OCI-LY3 (cell line): ENCODE measurements around the gene CCDC157.

Source experiments
- H2AFZ ChIP-seq: fragments of 200-600, 300-600 bp; shearing (Covaris generic); 2 replicates; pipeline ENCODE4 v1.6.0; 2014; ENCODE audit warnings: antibody characterized with exemption, low read depth, low read length
- H3K27ac ChIP-seq: fragments of 200-600, 300-600 bp; sonication (generic); 2 replicates; pipeline ENCODE4 v1.5.1; 2014; ENCODE audit warnings: mild to moderate bottlenecking, low read length, moderate library complexity, mixed read lengths
- H3K27me3 ChIP-seq: fragments of 200-600, 300-600 bp; sonication (generic); 2 replicates; pipeline ENCODE4 v1.6.1; 2014; ENCODE audit warnings: low read depth, low read length, mixed read lengths
- H3K36me3 ChIP-seq: fragments of 200-600, 300-600 bp; sonication (generic); replicated peaks from 2 replicates; pipeline ENCODE3; 2014; ENCODE audit warnings: low read depth, low read length, mixed read lengths
- H3K4me1 ChIP-seq: fragments of 300-600, 200-600 bp; sonication (generic); 2 replicates; pipeline ENCODE4 v1.6.1; 2014; ENCODE audit warnings: low read length, mixed read lengths
- H3K4me2 ChIP-seq: fragments of 200-600, 300-600 bp; sonication (generic); 2 replicates; pipeline ENCODE4 v1.6.1; 2014; ENCODE audit warnings: low read length, mixed read lengths
- H3K4me3 ChIP-seq: fragments of 300-600, 200-600 bp; sonication (generic); 2 replicates; pipeline ENCODE4 v1.5.1; 2014; ENCODE audit warnings: antibody characterized with exemption, mild to moderate bottlenecking, low read length, moderate library complexity
- H3K79me2 ChIP-seq: fragments of 300-600, 200-600 bp; shearing (Covaris generic); 2 replicates; pipeline ENCODE4 v1.6.1; 2014; ENCODE audit warnings: mild to moderate bottlenecking, low read length, mixed read lengths
- H3K9ac ChIP-seq: fragments of 300-600, 200-600 bp; shearing (Covaris generic); 2 replicates; pipeline ENCODE4 v1.6.0; 2014; ENCODE audit warnings: mild to moderate bottlenecking, low read length, moderate library complexity
- H3K9me3 ChIP-seq: fragments of 200-600, 300-600 bp; shearing (Covaris generic); 2 replicates; pipeline ENCODE4 v1.6.1; 2014; ENCODE audit warnings: low read length, mixed read lengths; ENCODE audit not compliant: insufficient read depth
- H4K20me1 ChIP-seq: fragments of 200-600, 300-600 bp; sonication (generic); 2 replicates; pipeline ENCODE4 v1.6.1; 2016; ENCODE audit warnings: low read length, mixed read lengths; ENCODE audit not compliant: insufficient read depth
- EZH2phosphoT487 ChIP-seq: fragments of 200-600 bp; shearing (Covaris generic); IDR thresholded peaks from 2 replicates; pipeline ENCODE4 v1.6.1; 2018; ENCODE audit warnings: antibody characterized with exemption, mixed run types, low read depth
- TF ChIP-seq, protein P1 (sequence below): fragments of 200-600, 300-600 bp; sonication (generic); IDR thresholded peaks from 2 replicates; pipeline ENCODE4 v1.5.1; 2014; ENCODE audit warnings: antibody characterized with exemption, low read length, low read depth

CCDC157 gene

DNA sequence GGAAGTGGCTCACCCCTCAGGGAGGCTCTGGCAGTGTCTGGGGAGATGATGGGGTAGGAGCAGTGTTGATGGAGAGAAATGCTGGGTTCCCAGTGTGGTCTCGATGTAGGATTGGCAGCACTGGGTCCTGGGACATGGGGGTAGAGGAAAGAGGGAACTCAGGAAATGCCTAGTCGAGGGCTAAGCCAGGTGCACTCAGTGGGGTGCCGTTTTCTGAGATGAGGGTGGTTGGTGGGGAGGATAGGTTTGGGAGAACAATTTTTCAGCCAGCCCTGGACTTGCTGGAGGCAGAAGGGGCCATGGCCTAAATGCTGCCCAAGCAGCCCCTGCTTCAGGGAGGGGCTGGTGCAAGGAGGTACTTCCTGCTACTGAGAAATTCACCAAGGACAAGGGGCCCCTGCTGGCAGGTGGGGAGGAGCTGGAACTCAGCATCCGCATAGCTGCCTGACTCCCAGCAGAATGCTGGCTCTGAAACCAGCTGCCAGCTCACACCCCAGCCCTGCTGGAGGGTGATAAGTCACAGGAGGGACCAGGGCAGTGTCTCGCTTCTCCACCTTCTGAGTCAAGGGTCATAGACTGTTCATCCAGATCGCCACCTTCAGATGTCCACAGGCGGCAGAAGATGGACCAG lies 6.0 kb downstream of the CCDC157 start:
- Histone ChIP-seq H3K79me2 (no peaks in the 10 kb centered on the region), H3K9me3 (no peaks in the 10 kb centered on the region), H3K27me3 (no peaks in the 10 kb centered on the region), H2AFZ (no peak overlapping the region), H3K36me3 (no peaks in the 10 kb centered on the region), H3K4me2 (no peak overlapping the region), H4K20me1 (no peaks in the 10 kb centered on the region), H3K9ac (no peak overlapping the region), H3K27ac (no peak overlapping the region), H3K4me1 (no peaks in the 10 kb centered on the region), H3K4me3 (no peak overlapping the region)
- TF ChIP-seq, protein P1, sequence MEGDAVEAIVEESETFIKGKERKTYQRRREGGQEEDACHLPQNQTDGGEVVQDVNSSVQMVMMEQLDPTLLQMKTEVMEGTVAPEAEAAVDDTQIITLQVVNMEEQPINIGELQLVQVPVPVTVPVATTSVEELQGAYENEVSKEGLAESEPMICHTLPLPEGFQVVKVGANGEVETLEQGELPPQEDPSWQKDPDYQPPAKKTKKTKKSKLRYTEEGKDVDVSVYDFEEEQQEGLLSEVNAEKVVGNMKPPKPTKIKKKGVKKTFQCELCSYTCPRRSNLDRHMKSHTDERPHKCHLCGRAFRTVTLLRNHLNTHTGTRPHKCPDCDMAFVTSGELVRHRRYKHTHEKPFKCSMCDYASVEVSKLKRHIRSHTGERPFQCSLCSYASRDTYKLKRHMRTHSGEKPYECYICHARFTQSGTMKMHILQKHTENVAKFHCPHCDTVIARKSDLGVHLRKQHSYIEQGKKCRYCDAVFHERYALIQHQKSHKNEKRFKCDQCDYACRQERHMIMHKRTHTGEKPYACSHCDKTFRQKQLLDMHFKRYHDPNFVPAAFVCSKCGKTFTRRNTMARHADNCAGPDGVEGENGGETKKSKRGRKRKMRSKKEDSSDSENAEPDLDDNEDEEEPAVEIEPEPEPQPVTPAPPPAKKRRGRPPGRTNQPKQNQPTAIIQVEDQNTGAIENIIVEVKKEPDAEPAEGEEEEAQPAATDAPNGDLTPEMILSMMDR, result no peak
- TF ChIP-seq EZH2phosphoT487, result no peak

DNA sequence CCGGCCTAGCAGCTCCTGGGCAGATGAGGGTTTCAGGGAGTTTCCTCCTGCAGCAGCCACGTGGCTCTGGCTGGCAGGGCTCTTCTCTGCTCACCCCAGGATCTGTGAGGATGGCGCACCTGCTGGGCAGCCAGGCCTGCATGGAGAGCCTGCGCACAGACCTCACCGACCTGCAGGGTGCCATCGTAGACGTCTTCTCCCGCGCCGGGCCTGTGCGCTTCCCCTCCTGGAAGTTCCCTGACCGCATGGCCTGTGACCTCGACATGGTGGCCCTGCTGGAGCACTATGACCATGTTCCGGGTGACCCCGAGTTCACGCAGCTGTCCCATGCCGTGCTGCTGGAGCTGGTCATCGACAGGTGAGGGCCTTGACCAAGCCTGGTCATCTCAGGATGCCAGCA lies 9.1 kb downstream of the CCDC157 start:
- Histone ChIP-seq H3K9me3 (no peaks in the 10 kb centered on the region), H3K9ac (no peak overlapping the region), H3K4me1 (no peaks in the 10 kb centered on the region), H3K27me3 (no peaks in the 10 kb centered on the region), H3K27ac (no peak overlapping the region), H4K20me1 (no peaks in the 10 kb centered on the region), H3K4me3 (no peak overlapping the region), H3K4me2 (no peak overlapping the region), H3K36me3 (no peaks in the 10 kb centered on the region), H2AFZ (no peak overlapping the region), H3K79me2 (no peaks in the 10 kb centered on the region)
- TF ChIP-seq, protein P1, result no peak
- no peak for TF ChIP-seq EZH2phosphoT487

DNA sequence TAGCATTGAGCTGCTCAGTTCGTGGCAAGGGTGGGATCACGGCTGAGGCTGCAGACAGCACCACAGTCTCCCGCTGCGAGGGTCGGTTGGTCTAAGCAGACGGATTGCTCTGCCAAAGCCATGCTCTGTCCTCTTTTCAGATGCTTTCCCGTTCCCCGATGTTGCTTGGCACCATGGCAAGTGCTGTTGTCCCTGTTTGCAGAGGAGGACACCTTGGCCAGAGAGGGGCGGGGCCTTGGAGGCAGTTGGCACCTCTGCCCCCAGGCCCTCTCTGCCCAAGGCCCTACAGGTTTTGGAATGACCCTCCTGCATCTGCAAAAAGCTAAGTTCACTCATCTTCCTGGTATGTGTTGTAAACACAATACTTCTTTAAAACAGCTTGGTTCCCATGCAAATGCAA lies 11.6 kb downstream of the CCDC157 start:
- no peaks in the 10 kb centered on the region for H3K9me3 ChIP-seq
- no peaks in the 10 kb centered on the region for H3K36me3 ChIP-seq
- no peaks in the 10 kb centered on the region for H3K27me3 ChIP-seq
- no peak overlapping the region for H3K9ac ChIP-seq
- no peak overlapping the region for H2AFZ ChIP-seq
- no peak for TF ChIP-seq EZH2phosphoT487
- TF ChIP-seq, protein P1, result no peak
- no peaks in the 10 kb centered on the region for H3K79me2 ChIP-seq
- no peaks in the 10 kb centered on the region for H4K20me1 ChIP-seq
- no peak overlapping the region for H3K4me2 ChIP-seq
- no peaks in the 10 kb centered on the region for H3K4me1 ChIP-seq
- H3K27ac ChIP-seq, result no peak overlapping the region
- no peak overlapping the region for H3K4me3 ChIP-seq

DNA sequence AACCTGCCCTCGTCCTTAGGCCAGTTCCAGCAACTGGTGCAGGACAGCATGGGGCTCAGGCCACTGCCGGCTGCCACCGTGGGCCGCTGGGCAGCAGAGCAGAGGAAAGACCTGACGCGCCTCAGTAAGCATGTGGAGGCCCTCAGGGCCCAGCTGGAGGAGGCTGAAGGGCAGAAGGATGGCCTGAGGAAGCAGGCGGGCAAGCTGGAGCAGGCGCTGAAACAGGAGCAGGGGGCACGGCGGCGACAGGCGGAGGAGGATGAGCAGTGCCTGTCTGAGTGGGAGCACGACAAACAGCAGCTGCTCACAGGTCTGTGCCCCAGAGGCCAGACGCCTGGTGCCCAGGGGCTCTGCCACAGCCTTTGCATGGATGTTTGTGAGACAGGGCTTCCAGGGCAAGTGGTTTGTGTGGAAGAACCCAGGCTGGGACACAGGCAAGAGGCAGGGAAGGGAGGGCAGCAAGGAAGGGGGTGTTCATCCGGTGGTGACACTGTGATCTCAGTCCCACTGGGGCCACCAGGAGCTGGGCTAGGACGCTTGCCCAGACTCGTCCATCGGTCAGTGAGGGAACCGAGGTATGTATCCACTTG lies 13.9 kb downstream of the CCDC157 start:
- H2AFZ ChIP-seq, result no peak overlapping the region
- H3K4me3 ChIP-seq, result no peak overlapping the region
- H3K27ac ChIP-seq, result no peak overlapping the region
- no peaks in the 10 kb centered on the region for H3K9me3 ChIP-seq
- TF ChIP-seq, protein P1, result no peak
- no peak for TF ChIP-seq EZH2phosphoT487
- H3K27me3 ChIP-seq, result no peaks in the 10 kb centered on the region
- H3K4me1 ChIP-seq, result no peaks in the 10 kb centered on the region
- H3K79me2 ChIP-seq, result no peaks in the 10 kb centered on the region
- no peak overlapping the region for H3K4me2 ChIP-seq
- H4K20me1 ChIP-seq, result no peaks in the 10 kb centered on the region
- no peaks in the 10 kb centered on the region for H3K36me3 ChIP-seq
- H3K9ac ChIP-seq, result no peak overlapping the region
